HG02798 (cell line): ENCODE measurements around the gene PPP4R3A.

Source experiments
- ATAC-seq: cut with Tn5 transposase; IDR thresholded peaks from one replicate; pipeline ENCODE4 v1.9.1; 2021; ENCODE audit warnings: mild to moderate bottlenecking; ENCODE audit not compliant: unreplicated experiment, poor library complexity

The PPP4R3A gene

GRCh38 chr14:91508105-91508504 lies 2.0 kb downstream of the PPP4R3A start:
- no peak for ATAC-seq

GRCh38 chr14:91506226-91506625 lies 3.9 kb downstream of the PPP4R3A start:
- ATAC-seq, result no peak

- ATAC-seq, result no peak
Observed at GRCh38 chr14:91503000-91503504, 7.1 kb downstream of the PPP4R3A start.

- no peak for ATAC-seq
Observed at GRCh38 chr14:91501951-91502930, 7.9 kb downstream of the PPP4R3A start.

- no peak for ATAC-seq
Observed at GRCh38 chr14:91501348-91501747, 8.8 kb downstream of the PPP4R3A start.

GRCh38 chr14:91496790-91497189 lies 13.3 kb downstream of the PPP4R3A start:
- ATAC-seq, result no peak

GRCh38 chr14:91494392-91495065 lies 15.6 kb downstream of the PPP4R3A start:
- ATAC-seq, result peak; percentile 51

- ATAC-seq, result no peak
Observed at GRCh38 chr14:91493169-91493568, 16.9 kb downstream of the PPP4R3A start.

GRCh38 chr14:91484744-91485143 lies 25.4 kb downstream of the PPP4R3A start:
- peak; percentile 42 for ATAC-seq

- no peak for ATAC-seq
Observed at GRCh38 chr14:91484186-91484585, 25.9 kb downstream of the PPP4R3A start.

- ATAC-seq, result no peak
Observed at GRCh38 chr14:91482263-91483013, 27.7 kb downstream of the PPP4R3A start.

- ATAC-seq, result no peak
Observed at GRCh38 chr14:91477388-91477787, 32.7 kb downstream of the PPP4R3A start.

- no peak for ATAC-seq
Observed at GRCh38 chr14:91473046-91473445, 37.1 kb downstream of the PPP4R3A start.

- ATAC-seq, result no peak
Observed at GRCh38 chr14:91470216-91470615, 39.9 kb downstream of the PPP4R3A start.

GRCh38 chr14:91466192-91466591 lies 43.9 kb downstream of the PPP4R3A start:
- ATAC-seq, result no peak

- ATAC-seq, result no peak
Observed at GRCh38 chr14:91464615-91465205, 45.4 kb downstream of the PPP4R3A start.

GRCh38 chr14:91458612-91459011 lies 51.5 kb downstream of the PPP4R3A start:
- no peak for ATAC-seq

- ATAC-seq, result no peak
Observed at GRCh38 chr14:91456283-91456682, 53.8 kb downstream of the PPP4R3A start.

- ATAC-seq, result no peak
Observed at GRCh38 chr14:91454580-91454979, 55.5 kb downstream of the PPP4R3A start.

- ATAC-seq, result no peak
Observed at GRCh38 chr14:91454155-91454554, 56.0 kb downstream of the PPP4R3A start.
